CD14-positive monocyte (primary cell): ENCODE data around the gene DENND4C. TPM values are rescaled to one million over a fixed set of nuclear protein-coding genes. Genes with fewer than 3 reads are reported as not detected.

Experiments
- DNase-seq, 3 donors: peaks; one replicate each; pipeline ENCODE4 v3.0.0-alpha.2; 2011 to 2022
- H2AFZ ChIP-seq: 2 replicates; pipeline ENCODE4 v1.6.0; 2012; ENCODE audit warnings: mild to moderate bottlenecking, low read depth, low read length, inconsistent platforms; ENCODE audit not compliant: insufficient read depth, poor library complexity, severe bottlenecking
- H3K27ac ChIP-seq, 2 donors: 1 replicate in 1 of 2; 2 replicates in 1 of 2; pipeline ENCODE4 v1.5.1; 2012 to 2013; ENCODE audit warnings: low read length in 2 of 2, control low read depth in 1 of 2, inconsistent platforms in 1 of 2, low read depth in 1 of 2, mild to moderate bottlenecking in 1 of 2
- H3K27me3 ChIP-seq, 2 donors: one replicate each; pipeline versions ENCODE4 v1.6.0 to v1.6.1; 2011 to 2013; ENCODE audit warnings: low read length in 2 of 2; ENCODE audit not compliant: control insufficient read depth in 2 of 2, insufficient read depth in 2 of 2
- H3K36me3 ChIP-seq, 2 donors: replicated peaks in 1 of 2; 1 replicate in 1 of 2; 2 replicates in 1 of 2; pipeline versions ENCODE4 v1.5.1 to v1.6.1; 2012 to 2013; ENCODE audit warnings: low read length in 2 of 2, control low read depth in 1 of 2, inconsistent platforms in 1 of 2, mild to moderate bottlenecking in 1 of 2; ENCODE audit not compliant: insufficient read depth in 2 of 2, control insufficient read depth in 1 of 2
- H3K4me1 ChIP-seq, 2 donors: 1 replicate in 1 of 2; 2 replicates in 1 of 2; pipeline versions ENCODE4 v1.5.1 to v1.6.1; 2012 to 2013; ENCODE audit warnings: low read length in 2 of 2, control low read depth in 1 of 2, inconsistent platforms in 1 of 2, mild to moderate bottlenecking in 1 of 2, moderate library complexity in 1 of 2; ENCODE audit not compliant: insufficient read depth in 2 of 2, control insufficient read depth in 1 of 2
- H3K4me2 ChIP-seq: replicated peaks from 2 replicates; pipeline ENCODE3; 2012; ENCODE audit warnings: low read length, moderate library complexity, mild to moderate bottlenecking; ENCODE audit not compliant: poor library complexity, severe bottlenecking; ENCODE audit errors: extremely low read depth
- H3K4me3 ChIP-seq, 3 experiments: fragments of 200-600 bp in 1 of 3; sonication (generic) in 1 of 3; replicated peaks in 1 of 3; 1 replicate in 2 of 3; 2 replicates in 1 of 3; pipeline ENCODE4 v1.5.1; 2011 to 2013; ENCODE audit warnings: low read length in 3 of 3, mild to moderate bottlenecking in 3 of 3, control low read depth in 2 of 3, low read depth in 2 of 3, inconsistent platforms in 1 of 3, moderate library complexity in 1 of 3
- H3K79me2 ChIP-seq: 2 replicates; pipeline ENCODE4 v1.6.0; 2012; ENCODE audit warnings: mild to moderate bottlenecking, control low read depth, inconsistent platforms, low read length, moderate library complexity; ENCODE audit not compliant: insufficient read depth
- H3K9ac ChIP-seq: 2 replicates; pipeline ENCODE4 v1.6.0; 2017; ENCODE audit warnings: low read length, mild to moderate bottlenecking; ENCODE audit not compliant: insufficient read depth, poor library complexity, severe bottlenecking
- H3K9me3 ChIP-seq, 2 donors: replicated peaks in 1 of 2; 1 replicate in 1 of 2; 2 replicates in 1 of 2; pipeline versions ENCODE4 v1.5.1 to v1.6.1; 2012 to 2013; ENCODE audit warnings: low read length in 2 of 2, control low read depth in 1 of 2; ENCODE audit not compliant: control insufficient read depth in 1 of 2, insufficient read depth in 1 of 2
- H4K20me1 ChIP-seq: 2 replicates; pipeline ENCODE4 v1.6.0; 2012; ENCODE audit warnings: mild to moderate bottlenecking, low read length, control low read depth, moderate library complexity; ENCODE audit not compliant: insufficient read depth
- H3K27ac Mint-ChIP-seq, 7 donors: one replicate each; pipeline ENCODE4 v1.8.0; 2020; ENCODE audit warnings: mild to moderate bottlenecking in 7 of 7, mixed read lengths in 7 of 7, moderate library complexity in 6 of 7, inconsistent platforms in 2 of 7
- H3K27me3 Mint-ChIP-seq, 3 donors: one replicate each; pipeline ENCODE4 v1.8.0; 2021 to 2022; ENCODE audit warnings: low read depth in 3 of 3, mild to moderate bottlenecking in 3 of 3, mixed read lengths in 3 of 3, moderate library complexity in 3 of 3, inconsistent platforms in 1 of 3
- H3K36me3 Mint-ChIP-seq, 2 donors: one replicate each; pipeline ENCODE4 v1.8.0; 2020; ENCODE audit warnings: mixed read lengths in 2 of 2, inconsistent platforms in 1 of 2, mild to moderate bottlenecking in 1 of 2
- H3K4me1 Mint-ChIP-seq: one replicate; pipeline ENCODE4 v1.8.0; 2020; ENCODE audit warnings: mild to moderate bottlenecking, mixed read lengths
- H3K4me3 Mint-ChIP-seq, 2 donors: one replicate each; pipeline ENCODE4 v1.8.0; 2020; ENCODE audit warnings: mild to moderate bottlenecking in 2 of 2, mixed read lengths in 2 of 2, moderate library complexity in 1 of 2
- H3K9me3 Mint-ChIP-seq, 7 donors: one replicate each; pipeline ENCODE4 v1.8.0; 2020 to 2022; ENCODE audit warnings: mixed read lengths in 7 of 7, mild to moderate bottlenecking in 6 of 7, moderate library complexity in 6 of 7, inconsistent platforms in 2 of 7
- CTCF ChIP-seq: fragments of 200-600 bp; IDR thresholded peaks from one replicate; pipeline ENCODE4 v1.8.0; 2022; ENCODE audit warnings: antibody characterized with exemption, mild to moderate bottlenecking
- WGBS: methylation state at CpG from one replicate; pipeline ENCODE4 v1.1.5; 2013; ENCODE audit warnings: missing lambda C conversion rate; ENCODE audit not compliant: insufficient coverage; 5-methylcytosine and 5-hydroxymethylcytosine counted together
- intact Hi-C, 2 donors: fragments of 100-400 bp; cut with micrococcal nuclease; formaldehyde crosslinking; loops; one replicate each; pipeline versions ENCODE4 v1.15.0 to v1.15.1; 2023
- polyA plus RNA-seq, 3 donors: library from polyadenylated mRNA; depleted of rRNA in 1 of 3; unstranded in 2 of 3; stranded (reverse) in 1 of 3; fragments of 300-500 nt in 2 of 3; fragments of >200 nt in 1 of 3; fragmentation: Illumina TruSeq in 2 of 3; gene quantifications; 1 replicate in 2 of 3; 2 replicates in 1 of 3; pipeline ENCODE4 v1.2.3, GENCODE V29; 2012 to 2021

Gene DENND4C
- polyA plus RNA-seq, 3 donors, result 8.1 to 15.4 (median 12.7) TPM

GRCh38 chr9:19198406-19198805, 32.1 kb upstream of the DENND4C start:
- intact Hi-C loops, result no loop called here
- H3K4me1 Mint-ChIP-seq, result no peaks in the 10 kb centered on the region
- Histone ChIP-seq H3K4me2 (no peak overlapping the region), H3K79me2 (no peaks in the 10 kb centered on the region), H3K9ac (no peak overlapping the region), H3K9me3 (no peaks in the 10 kb centered on the region), H4K20me1 (no peaks in the 10 kb centered on the region), H2AFZ (no peak overlapping the region), H3K4me1 (no peaks in the 10 kb centered on the region), H3K27me3 (no peaks in the 10 kb centered on the region), H3K36me3 (no peaks in the 10 kb centered on the region), H3K4me3 (no peak overlapping the region), H3K27ac (no peak overlapping the region)
- no peak for DNase-seq
- H3K36me3 Mint-ChIP-seq, result no peaks in the 10 kb centered on the region
- WGBS, result no CpG with 5 or more reads among the region's 1 CpG
- no peak overlapping the region for H3K4me3 Mint-ChIP-seq
- H3K27ac Mint-ChIP-seq, result no peak overlapping the region
- peaks cover 5 to 8% (median 7%) of the 10 kb centered on the region in 3 donors for H3K27me3 Mint-ChIP-seq
- peaks cover 0 to 2% (median 0%) of the 10 kb centered on the region in 7 donors for H3K9me3 Mint-ChIP-seq
- TF ChIP-seq CTCF, result no peak

GRCh38 chr9:19199012-19199411, 31.5 kb upstream of the DENND4C start:
- intact Hi-C loops, result no loop called here
- no peaks in the 10 kb centered on the region for H4K20me1 ChIP-seq
- peaks cover 0 to 2% (median 0%) of the 10 kb centered on the region in 7 donors for H3K9me3 Mint-ChIP-seq
- no peak for TF ChIP-seq CTCF
- H3K4me3 Mint-ChIP-seq, result no peak overlapping the region
- H2AFZ ChIP-seq, result no peak overlapping the region
- no peaks in the 10 kb centered on the region for H3K79me2 ChIP-seq
- peaks cover 2 to 7% (median 6%) of the 10 kb centered on the region in 3 donors for H3K27me3 Mint-ChIP-seq
- no peak overlapping the region for H3K4me2 ChIP-seq
- H3K36me3 ChIP-seq, result no peaks in the 10 kb centered on the region
- H3K9ac ChIP-seq, result no peak overlapping the region
- H3K36me3 Mint-ChIP-seq, result no peaks in the 10 kb centered on the region
- no peak overlapping the region for H3K4me3 ChIP-seq
- no peaks in the 10 kb centered on the region for H3K27me3 ChIP-seq
- WGBS, result no CpG with 5 or more reads among the region's 2 CpGs
- H3K4me1 Mint-ChIP-seq, result no peaks in the 10 kb centered on the region
- H3K4me1 ChIP-seq, result no peaks in the 10 kb centered on the region
- no peaks in the 10 kb centered on the region for H3K9me3 ChIP-seq
- no peak overlapping the region for H3K27ac ChIP-seq
- no peak overlapping the region for H3K27ac Mint-ChIP-seq
- DNase-seq, result no peak
